LNCaP clone FGC (cell line): Measurements from ENCODE around the gene ADGRV1.

Experiments
- DNase-seq: peaks from one replicate; pipeline ENCODE4 v3.0.0-alpha.2; 2011; ENCODE audit warnings: low read depth
- H3K4me3 ChIP-seq: 2 replicates; pipeline ENCODE4 v1.5.1; 2011; ENCODE audit warnings: mild to moderate bottlenecking, low read depth, low read length, control low read depth
- CTCF ChIP-seq: IDR thresholded peaks from 2 replicates; pipeline ENCODE4 v1.5.1; 2012; ENCODE audit warnings: mild to moderate bottlenecking; ENCODE audit not compliant: control insufficient read depth, insufficient read depth; ENCODE audit errors: extremely low read depth

The ADGRV1 gene

GRCh38 chr5:90898326-90899013 lies 339.9 kb downstream of the ADGRV1 start:
- no peak for DNase-seq
- no peak for TF ChIP-seq CTCF

GRCh38 chr5:90899014-90899604 lies 340.5 kb downstream of the ADGRV1 start:
- no peak overlapping the region for H3K4me3 ChIP-seq
- TF ChIP-seq CTCF = no peak
- peak; percentile 90 for DNase-seq

More at GRCh38 chr5:90898326-90899013, 339.9 kb downstream of the ADGRV1 start:
- H3K4me3 ChIP-seq = no peak overlapping the region

- TF ChIP-seq CTCF = no peak
- H3K4me3 ChIP-seq = no peak overlapping the region
- no peak for DNase-seq
Measured at GRCh38 chr5:90901261-90901660, 342.7 kb downstream of the ADGRV1 start.

GRCh38 chr5:90902170-90902569 lies 343.6 kb downstream of the ADGRV1 start:
- no peak for TF ChIP-seq CTCF
- no peak overlapping the region for H3K4me3 ChIP-seq
- DNase-seq = no peak

GRCh38 chr5:90902651-90903386 lies 344.2 kb downstream of the ADGRV1 start:
- no peak for DNase-seq
- no peak overlapping the region for H3K4me3 ChIP-seq
- TF ChIP-seq CTCF = no peak

- DNase-seq = no peak
- no peak for TF ChIP-seq CTCF
- H3K4me3 ChIP-seq = no peak overlapping the region
Measured at GRCh38 chr5:90909101-90909503, 350.5 kb downstream of the ADGRV1 start.
